ENCODE data around the gene TIGD1. TPM values are rescaled to one million over a fixed set of nuclear protein-coding genes. Genes with fewer than 3 reads are reported as not detected.

The TIGD1 gene
- total and polyA plus RNA-seq, 2 of the 13 experiments (the other 11 are each of a cell fraction or from before 2014, with no cell fraction given) = 3.5 to 9.5 TPM

DNA sequence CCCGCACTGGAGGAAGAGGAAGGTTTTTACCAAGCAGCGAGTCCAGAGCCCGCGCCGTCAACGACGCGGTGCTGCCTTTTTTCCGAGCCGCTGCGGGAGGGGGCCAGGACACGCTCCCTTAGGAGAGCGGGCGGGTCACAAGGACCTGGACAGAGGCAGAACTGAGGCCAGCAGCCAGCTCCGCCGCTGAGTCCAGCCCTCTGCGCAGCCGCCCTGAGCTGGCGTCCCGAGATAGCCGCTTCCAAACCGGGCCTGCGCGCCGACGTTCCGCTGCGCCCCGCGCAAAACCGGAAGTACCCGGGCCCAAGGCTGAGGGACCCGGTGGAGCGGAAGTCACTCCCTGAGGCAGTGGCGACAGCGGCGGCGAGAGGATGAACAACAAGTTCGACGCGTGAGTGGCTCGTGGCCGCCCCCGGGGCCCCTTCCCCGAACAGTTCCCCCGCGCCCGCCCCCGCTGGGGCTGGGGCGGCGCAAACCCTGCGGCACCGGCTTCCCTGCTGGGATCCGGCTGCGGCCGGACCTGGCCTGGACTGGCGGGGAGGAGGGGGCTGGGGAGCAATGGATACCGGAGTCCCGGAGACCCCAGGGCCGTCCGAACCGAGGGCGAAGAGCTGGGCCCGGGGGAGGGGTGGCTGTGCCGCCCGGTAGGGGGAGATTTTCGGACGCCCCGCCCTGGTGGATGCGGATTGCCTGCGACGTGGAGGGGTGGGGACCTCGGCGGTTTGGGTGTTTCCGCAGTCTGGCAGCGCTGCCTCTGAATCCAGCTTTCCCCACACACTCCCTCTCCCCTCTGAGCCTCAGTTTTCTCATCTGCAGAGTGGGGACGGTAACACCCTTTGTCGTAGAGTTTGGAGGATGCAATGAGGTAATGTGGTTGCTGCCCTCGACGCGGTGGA, at the start of gene TIGD1, which contains the start of gene EIF4E2 (continued):
- TF ChIP-seq, protein P1, sequence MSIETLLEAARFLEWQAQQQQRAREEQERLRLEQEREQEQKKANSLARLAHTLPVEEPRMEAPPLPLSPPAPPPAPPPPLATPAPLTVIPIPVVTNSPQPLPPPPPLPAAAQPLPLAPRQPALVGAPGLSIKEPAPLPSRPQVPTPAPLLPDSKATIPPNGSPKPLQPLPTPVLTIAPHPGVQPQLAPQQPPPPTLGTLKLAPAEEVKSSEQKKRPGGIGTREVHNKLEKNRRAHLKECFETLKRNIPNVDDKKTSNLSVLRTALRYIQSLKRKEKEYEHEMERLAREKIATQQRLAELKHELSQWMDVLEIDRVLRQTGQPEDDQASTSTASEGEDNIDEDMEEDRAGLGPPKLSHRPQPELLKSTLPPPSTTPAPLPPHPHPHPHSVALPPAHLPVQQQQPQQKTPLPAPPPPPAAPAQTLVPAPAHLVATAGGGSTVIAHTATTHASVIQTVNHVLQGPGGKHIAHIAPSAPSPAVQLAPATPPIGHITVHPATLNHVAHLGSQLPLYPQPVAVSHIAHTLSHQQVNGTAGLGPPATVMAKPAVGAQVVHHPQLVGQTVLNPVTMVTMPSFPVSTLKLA (IDR thresholded peaks at IDR 0.05) = peak; percentile 69
- TF ChIP-seq ESRRA (CRISPR knock-in tag; IDR thresholded peaks at IDR 0.05; ENCODE audit: low read depth) = peak; percentile 93
- no peak for TF ChIP-seq GPN1 (CRISPR knock-in tag; IDR thresholded peaks at IDR 0.05; ENCODE audit: borderline replicate concordance)
- no peak for TF ChIP-seq PLRG1 (conservative IDR thresholded peaks at IDR 0.05)
- TF ChIP-seq TP53 (CRISPR knock-in tag; conservative IDR thresholded peaks at IDR 0.05) = peak; percentile 93
- peak; percentile 99; the same call in 1 of the 2 replicates for TF ChIP-seq ZNF101 (CRISPR knock-in tag; IDR thresholded peaks at IDR 0.05; ENCODE audit: borderline replicate concordance, low read depth)
- peak; percentile 97 for TF ChIP-seq CCDC6 (CRISPR knock-in tag; IDR thresholded peaks at IDR 0.05)
- TF ChIP-seq POLR2A (IDR thresholded peaks at IDR 0.05; ENCODE audit: insufficient read depth in 1 of 2, low read depth in 2 of 2, low read length in 2 of 2) = peak; percentile 97 to 98
- TF ChIP-seq THYN1 (CRISPR knock-in tag; IDR thresholded peaks at IDR 0.05; ENCODE audit: borderline replicate concordance, low read depth) = 0 out of 2 replicates have a peak, but pooled peaks have one; percentile 52
- peak; percentile 98 for TF ChIP-seq ZNF678 (CRISPR knock-in tag; IDR thresholded peaks at IDR 0.05)
- peak; percentile 73 for TF ChIP-seq HMG20B (CRISPR knock-in tag; conservative IDR thresholded peaks at IDR 0.05)
- TF ChIP-seq ZNF629 (CRISPR knock-in tag; conservative IDR thresholded peaks at IDR 0.05) = peak; percentile 99
- TF ChIP-seq BHLHE40 (IDR thresholded peaks at IDR 0.05; ENCODE audit: low read length) = peak; percentile 94
- 0 out of 2 replicates have a peak, but pooled peaks have one; percentile 93 for TF ChIP-seq ZNF589 (CRISPR knock-in tag; conservative IDR thresholded peaks at IDR 0.05)
- TF ChIP-seq, protein P2, sequence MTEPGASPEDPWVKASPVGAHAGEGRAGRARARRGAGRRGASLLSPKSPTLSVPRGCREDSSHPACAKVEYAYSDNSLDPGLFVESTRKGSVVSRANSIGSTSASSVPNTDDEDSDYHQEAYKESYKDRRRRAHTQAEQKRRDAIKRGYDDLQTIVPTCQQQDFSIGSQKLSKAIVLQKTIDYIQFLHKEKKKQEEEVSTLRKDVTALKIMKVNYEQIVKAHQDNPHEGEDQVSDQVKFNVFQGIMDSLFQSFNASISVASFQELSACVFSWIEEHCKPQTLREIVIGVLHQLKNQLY (CRISPR knock-in tag; IDR thresholded peaks at IDR 0.05) = peak; percentile 98
- TF ChIP-seq TMF1 (CRISPR knock-in tag; IDR thresholded peaks at IDR 0.05; ENCODE audit: low read depth) = peak; percentile 98
- TF ChIP-seq, protein P3, sequence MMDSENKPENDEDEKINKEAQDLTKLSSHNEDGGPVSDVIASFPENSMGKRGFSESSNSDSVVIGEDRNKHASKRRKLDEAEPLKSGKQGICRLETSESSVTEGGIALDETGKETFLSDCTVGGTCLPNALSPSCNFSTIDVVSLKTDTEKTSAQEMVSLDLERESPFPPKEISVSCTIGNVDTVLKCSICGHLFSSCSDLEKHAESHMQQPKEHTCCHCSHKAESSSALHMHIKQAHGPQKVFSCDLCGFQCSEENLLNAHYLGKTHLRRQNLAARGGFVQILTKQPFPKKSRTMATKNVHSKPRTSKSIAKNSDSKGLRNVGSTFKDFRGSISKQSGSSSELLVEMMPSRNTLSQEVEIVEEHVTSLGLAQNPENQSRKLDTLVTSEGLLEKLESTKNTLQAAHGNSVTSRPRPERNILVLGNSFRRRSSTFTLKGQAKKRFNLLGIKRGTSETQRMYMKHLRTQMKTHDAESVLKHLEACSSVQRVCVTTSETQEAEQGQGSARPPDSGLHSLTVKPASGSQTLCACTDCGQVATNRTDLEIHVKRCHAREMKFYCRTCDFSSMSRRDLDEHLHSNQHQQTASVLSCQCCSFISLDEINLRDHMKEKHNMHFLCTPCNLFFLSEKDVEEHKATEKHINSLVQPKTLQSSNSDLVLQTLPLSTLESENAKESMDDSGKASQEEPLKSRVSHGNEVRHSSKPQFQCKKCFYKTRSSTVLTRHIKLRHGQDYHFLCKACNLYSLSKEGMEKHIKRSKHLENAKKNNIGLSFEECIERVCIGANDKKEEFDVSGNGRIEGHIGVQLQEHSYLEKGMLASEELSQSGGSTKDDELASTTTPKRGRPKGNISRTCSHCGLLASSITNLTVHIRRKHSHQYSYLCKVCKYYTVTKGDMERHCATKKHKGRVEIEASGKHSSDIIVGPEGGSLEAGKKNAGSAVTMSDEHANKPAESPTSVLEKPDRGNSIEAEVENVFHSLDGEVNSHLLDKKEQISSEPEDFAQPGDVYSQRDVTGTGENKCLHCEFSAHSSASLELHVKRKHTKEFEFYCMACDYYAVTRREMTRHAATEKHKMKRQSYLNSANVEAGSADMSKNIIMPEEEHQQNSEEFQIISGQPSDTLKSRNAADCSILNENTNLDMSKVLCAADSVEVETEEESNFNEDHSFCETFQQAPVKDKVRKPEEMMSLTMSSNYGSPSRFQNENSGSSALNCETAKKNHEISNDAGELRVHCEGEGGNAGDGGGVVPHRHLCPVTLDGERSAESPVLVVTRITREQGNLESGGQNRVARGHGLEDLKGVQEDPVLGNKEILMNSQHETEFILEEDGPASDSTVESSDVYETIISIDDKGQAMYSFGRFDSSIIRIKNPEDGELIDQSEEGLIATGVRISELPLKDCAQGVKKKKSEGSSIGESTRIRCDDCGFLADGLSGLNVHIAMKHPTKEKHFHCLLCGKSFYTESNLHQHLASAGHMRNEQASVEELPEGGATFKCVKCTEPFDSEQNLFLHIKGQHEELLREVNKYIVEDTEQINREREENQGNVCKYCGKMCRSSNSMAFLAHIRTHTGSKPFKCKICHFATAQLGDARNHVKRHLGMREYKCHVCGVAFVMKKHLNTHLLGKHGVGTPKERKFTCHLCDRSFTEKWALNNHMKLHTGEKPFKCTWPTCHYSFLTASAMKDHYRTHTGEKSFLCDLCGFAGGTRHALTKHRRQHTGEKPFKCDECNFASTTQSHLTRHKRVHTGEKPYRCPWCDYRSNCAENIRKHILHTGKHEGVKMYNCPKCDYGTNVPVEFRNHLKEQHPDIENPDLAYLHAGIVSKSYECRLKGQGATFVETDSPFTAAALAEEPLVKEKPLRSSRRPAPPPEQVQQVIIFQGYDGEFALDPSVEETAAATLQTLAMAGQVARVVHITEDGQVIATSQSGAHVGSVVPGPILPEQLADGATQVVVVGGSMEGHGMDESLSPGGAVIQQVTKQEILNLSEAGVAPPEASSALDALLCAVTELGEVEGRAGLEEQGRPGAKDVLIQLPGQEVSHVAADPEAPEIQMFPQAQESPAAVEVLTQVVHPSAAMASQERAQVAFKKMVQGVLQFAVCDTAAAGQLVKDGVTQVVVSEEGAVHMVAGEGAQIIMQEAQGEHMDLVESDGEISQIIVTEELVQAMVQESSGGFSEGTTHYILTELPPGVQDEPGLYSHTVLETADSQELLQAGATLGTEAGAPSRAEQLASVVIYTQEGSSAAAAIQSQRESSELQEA (CRISPR knock-in tag; IDR thresholded peaks at IDR 0.05; ENCODE audit: not compliant biosample characterization) = peak; percentile 100
- peak; percentile 96; the same call in 1 of the 2 replicates for TF ChIP-seq PAX8 (CRISPR knock-in tag; IDR thresholded peaks at IDR 0.05; ENCODE audit: borderline replicate concordance)
- TF ChIP-seq GTF2F1 (IDR thresholded peaks at IDR 0.05; ENCODE audit: low read length) = peak; percentile 83
- peak; percentile 77 for TF ChIP-seq SIX4 (CRISPR knock-in tag; IDR thresholded peaks at IDR 0.05)
